HG03025 (cell line): ENCODE measurements around the gene CLK3.
"Not testable (repeated sequence)": the region's sequence is repeated elsewhere in the genome, so short reads cannot be mapped to it uniquely, and the experiment has no call there.

Source experiments
- ATAC-seq: cut with Tn5 transposase; IDR thresholded peaks from one replicate; pipeline ENCODE4 v1.9.1; 2021; ENCODE audit warnings: mild to moderate bottlenecking, moderate library complexity; ENCODE audit not compliant: unreplicated experiment, low FRiP score

Gene CLK3

DNA sequence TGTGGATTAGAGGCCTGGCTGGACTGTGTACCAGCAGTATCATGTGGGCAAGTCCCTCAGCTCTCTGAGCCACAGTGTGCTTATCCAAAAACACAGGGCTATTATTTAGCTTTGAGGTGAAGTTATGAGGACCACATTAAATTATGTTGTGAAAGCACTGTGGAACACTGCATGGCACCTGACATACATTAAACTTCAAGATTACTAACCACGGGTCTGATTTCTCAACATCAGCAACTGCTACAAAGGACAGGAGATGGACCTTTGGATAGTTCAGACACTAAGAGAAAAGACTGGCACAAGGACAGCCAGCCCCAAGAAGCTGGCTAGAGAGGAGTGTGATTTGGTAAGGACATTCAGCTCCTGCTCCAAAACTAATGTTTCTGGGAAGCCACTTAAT lies 21.3 kb downstream of the CLK3 start:
- no peak for ATAC-seq

DNA sequence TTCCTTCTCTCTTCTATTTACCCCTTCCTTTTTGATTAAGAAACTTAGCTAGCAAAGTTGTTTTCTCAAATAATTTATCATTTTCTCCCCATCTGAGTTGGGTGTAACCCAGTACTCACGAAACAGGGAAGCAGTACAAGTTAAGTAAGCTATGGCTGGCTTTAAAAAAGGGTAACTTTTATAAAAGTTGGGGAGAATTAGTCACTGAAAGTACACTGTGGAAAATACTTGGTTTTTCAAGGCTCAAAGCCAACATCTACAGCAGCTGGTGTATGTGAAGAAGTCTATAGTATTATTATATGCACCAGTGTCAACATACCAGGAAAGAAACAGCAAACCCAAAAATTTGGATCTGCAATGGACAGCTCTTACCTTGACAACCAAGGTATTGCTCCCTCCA lies 25.5 kb downstream of the CLK3 start:
- no peak for ATAC-seq

DNA sequence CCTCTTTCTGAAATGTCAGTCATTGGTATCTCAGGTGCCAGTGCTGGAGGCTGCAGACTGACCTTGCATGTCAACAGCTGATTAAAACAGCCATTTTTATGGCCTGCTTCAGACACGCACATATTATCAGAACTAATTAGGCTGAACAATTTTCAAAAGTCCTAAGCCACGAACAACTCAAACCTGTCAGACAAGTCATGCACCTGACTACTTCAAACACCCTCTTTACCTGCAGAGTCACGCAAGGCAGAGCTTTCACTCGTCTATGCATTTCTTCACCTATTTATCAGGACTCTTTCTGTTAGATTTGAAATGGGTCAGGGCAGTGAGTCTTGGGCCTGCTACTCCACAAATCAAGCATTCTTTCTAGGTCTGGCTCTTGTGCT lies 26.7 kb downstream of the CLK3 start:
- ATAC-seq = no peak

DNA sequence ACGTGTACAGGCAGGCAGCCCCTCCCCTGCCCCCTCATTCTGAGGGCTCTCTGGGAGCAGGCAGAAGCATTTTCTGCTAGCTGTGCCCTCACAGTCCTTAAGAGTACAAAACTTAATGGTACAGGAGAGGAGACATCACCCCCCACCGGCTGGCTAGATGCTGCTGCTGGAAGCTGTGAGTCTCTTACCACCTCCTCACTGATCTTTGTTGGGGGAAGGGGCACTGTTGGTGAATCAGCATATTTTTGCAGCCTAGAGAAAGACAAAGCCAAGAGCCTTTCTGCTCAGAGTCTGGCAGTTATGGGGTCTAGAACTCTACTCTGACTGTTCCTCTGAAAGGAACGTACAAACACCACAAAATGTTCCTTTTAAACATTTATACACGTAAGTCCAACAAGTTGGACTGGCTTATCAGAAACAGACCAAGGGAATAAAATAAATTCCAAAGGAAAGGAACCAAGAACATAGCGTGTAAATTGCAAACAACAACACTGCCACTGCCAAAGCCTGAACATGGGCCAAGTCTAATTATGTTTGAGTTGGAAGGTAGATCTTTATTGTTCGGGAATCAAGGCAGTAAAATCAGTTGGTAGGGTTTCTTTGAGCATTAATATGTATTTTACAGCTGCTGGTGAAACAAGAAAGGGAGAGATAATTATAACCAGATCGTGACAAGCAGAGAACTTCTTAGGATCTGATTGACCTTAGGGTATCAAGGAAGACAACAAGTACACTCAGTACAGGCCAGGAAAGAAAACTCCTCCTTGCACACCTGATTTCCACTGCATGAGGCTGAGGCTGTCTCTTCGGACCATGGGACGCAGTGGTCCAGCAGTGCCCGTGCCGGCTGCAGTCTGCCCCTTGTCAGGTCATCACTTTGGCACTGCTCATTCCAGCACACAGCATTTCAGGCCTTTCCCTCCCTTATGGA lies 27.4 kb downstream of the CLK3 start:
- ATAC-seq = no peak

DNA sequence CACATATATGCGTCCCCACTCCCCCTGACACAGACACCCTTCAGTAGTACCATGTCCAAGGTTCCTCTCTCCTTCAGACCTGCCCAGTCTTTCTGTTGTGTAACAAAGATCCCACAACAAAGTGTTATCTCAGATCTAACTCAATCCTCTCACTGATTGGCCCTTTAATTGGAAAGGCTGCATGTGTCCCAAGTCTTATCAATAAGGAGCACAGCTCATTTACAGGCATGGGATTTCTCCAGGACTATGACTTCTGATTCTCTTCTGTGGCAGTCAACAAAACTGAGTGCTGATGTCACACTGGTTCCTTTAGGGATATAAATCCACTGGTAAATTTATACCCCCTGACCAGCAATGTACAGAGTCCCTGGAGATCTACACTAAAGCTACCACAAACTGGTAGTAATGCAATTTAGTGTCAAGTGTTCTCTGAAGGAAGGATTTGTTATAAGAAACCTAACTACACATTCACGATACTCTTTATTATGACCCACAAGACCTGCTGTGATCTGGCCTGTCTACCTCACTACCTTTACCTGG lies 28.1 kb downstream of the CLK3 start:
- ATAC-seq = no peak

DNA sequence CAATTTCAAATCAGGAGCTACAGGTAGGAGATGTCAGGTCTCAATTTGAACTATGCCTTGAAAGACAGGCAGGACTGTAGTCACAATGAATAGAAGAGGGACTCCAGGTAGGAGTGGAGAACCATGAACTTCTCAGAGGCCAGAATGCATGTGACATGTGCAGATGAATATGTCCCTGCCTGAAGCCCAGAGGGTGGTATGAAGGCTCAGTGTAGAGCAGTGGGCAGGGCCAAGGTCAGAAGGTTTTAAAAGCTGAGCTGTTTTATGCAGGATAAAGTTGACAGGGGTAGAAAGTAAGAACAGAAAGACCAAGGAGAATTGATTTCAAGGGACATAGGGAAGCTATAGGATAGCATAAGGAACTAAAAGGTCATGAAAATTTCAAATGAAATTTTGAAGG lies 30.8 kb downstream of the CLK3 start:
- ATAC-seq = no peak

DNA sequence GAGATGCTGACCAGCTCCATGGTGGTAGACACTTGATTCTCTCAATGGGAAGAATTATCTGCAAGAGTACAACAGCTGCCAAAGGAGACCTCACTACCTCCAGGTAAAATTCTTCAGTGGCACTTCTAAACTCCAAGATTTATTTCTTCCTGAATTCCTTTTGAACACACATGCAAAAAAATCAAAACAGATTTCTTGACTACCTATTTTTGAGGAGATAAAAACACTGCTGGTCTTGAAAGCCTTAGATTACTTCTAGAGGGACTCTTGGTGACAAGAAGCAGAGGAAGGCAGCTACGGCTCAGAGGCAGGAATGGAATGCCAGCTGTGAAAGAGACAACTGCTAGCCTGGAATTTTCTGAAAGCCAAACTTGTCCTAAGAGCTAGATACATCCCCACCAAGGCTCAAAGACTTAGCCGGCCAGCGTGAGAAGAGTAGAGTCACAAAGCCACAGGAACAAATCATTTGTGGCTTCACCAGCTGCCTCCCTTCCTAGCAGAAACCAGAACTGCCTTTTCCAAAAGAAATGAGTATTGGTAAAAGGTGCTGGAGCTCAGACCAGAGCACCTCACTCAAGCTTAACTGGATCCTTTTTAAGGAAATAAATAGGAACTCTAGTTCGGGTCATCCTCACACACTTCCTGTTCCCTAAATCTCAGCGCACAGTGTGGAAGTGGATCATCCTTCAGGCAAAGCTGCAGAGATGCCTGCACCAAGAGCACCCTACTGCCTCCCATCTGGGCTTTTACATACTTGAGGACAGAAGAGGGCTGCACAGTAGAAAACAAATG lies 32.6 kb downstream of the CLK3 start:
- ATAC-seq = no peak

DNA sequence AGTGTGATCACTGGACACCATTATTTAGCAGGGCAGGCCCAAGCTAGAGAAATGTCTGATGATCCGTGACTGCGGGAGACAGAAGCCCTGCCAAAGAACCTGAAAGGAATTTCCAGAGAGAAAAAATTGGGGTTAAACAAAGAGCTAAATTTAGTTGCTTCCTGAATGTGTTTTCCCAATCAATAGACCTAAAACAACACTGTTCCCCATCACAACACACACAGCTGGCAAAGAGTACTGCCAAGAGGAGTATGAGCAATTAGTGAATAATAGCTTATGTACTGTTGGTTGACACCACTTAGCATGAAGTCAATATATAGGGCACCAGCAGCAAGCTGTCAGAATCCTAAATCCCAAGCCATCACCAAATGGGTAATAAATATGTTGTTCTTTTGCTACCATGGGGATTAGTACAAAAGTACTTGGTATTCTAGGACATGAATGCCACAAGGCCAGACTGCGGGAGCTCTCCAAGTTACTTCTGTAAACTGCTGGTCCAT lies 35.7 kb downstream of the CLK3 start:
- no peak for ATAC-seq

DNA sequence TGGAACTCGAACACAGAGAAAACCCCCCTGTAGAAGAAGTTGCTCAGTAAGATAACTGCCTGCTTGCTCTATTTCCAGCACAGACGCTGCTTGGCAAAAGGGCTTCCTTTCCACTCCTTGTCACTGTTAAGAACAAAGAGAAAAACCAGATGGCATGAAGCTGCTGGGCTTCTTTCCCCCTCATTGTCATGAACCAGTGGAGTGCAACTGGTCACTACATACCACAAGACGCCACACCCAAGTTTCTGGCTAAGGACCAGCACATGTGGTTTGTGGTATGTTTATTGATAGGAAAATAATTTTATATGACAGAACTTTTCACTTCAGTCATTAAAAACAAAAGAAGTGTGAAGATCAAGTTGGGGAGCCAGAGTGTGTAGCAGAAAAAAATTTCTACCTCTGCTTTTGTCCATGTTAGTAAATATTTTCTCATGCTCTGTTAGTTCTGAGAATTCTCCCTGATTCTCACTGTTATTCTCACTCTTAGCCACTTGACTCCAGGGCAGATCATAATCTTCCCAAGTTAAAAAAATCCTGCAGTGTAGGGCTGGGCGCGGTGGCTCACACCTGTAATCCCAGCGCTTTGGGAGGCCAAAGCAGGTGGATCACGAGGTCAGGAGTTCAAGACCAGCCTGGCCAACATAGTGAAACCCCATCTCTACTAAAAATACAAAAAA lies 37.9 kb downstream of the CLK3 start:
- ATAC-seq = no peak

DNA sequence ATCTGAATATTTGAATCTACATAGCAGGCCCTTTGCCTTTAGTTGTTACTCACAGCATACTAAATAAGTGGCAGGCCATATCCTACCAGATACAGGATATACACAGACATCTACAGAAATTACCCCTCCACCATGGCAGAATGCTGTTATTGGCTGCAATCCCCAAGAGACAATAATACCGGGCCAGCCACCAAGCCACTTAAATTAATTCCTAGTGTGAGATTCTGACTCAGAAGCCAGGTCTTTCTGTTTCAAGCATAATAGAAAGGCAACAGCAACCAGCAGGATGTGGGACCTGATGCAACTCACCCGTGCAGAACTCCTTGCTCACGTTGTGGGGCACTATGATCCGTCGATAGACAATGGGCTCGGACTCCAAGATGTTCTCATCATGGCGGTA lies 39.8 kb downstream of the CLK3 start:
- ATAC-seq = no peak

DNA sequence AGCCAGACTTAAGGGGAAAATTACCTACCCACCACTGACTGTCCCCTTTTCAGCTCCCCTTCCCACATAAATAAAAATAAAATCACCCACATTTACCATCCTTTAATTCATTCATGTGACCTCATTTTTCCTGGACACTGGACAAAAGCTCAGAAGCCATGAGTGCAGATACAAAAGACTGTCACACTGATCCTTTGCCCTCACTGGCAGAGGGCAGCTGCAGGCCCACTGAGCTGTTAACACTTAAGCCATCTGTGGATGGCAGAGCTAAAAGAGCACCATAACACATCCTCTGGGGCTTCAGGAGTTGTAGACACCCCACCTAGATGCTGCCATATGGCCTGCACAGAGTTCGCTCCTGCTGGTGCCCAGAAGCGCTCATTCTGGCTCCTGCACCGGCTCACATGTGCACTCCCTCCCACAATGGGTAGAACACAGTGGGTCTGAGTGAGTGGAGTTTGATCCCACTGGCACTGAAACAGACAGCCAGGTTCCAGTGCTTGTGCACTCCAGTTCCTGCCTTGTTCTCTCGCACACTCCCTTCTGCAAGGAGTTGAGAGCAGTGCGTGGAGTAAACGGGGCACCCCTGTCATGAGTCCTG lies 41.4 kb downstream of the CLK3 start:
- ATAC-seq = no peak

DNA sequence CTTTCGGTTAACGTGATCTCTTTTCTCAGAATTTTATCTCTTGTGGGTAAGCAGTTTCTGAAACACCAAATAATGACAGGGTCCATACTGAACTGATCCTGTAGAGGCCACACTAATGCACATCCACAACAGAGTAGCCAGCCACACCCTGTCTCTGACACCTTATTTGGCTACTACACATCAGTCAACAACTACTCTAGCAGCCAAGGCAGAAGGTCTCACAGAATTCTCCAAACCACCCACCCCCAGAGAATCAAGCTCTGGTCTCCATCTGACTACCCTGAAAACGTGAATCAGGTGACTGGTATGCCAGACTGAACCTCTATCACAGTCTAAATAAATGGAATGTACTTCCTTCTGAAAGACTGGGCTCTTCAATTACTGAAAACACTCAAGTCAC lies 42.2 kb downstream of the CLK3 start:
- no peak for ATAC-seq

DNA sequence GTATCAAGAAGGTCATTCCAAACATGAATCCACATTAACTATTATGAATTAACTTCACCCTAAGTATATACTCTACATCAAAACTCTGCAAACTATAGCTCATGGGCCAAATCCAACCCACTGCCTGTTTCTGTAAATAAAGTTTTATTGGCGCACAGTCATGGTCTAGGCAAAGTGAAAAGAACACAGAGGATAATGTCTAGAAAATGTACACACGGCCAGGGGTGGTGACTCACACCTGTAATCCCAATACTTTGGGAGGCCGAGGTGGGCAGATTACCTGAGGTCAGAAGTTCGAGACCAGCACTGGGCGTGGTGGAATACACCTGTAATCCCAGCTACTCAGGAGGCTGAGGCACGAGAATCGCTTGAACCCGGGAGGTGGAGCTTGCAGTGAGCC lies 45.6 kb downstream of the CLK3 start:
- ATAC-seq = not testable (repeated sequence)

DNA sequence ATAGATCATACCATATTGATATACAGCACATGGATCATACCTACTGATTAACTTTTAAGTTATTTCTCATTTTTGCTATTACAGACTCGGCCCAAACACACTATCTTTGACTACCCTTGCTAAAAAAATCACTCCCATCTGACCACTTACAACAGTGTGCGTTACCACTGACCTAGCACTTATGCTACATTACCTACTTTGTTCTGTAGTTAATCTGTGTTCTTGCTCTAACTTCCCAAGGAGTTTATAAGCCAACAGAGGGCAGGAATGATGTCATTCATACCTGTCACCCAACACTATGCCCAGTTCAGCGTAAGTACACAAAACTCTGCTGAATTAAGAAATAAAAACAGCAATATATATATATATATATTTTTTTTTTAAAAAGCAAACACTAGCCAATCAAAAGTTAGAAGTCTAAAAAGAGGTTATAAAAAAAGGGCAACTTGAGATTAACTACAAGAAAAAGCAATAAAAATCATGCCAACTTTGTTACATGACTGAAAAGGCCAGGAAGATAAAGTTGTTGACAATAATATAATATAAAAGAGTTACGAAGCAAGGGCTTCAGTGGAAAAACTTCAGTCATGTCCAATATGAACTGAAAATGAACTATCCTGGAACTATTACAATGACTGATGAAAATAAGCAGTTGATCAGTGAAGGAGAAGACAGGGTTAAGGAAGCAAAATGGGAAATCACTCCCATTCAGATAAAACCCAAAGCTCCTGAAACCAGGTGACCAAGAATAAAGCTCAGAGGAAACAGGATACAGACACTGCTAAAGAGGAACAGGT lies 46.6 kb downstream of the CLK3 start:
- ATAC-seq = no peak

DNA sequence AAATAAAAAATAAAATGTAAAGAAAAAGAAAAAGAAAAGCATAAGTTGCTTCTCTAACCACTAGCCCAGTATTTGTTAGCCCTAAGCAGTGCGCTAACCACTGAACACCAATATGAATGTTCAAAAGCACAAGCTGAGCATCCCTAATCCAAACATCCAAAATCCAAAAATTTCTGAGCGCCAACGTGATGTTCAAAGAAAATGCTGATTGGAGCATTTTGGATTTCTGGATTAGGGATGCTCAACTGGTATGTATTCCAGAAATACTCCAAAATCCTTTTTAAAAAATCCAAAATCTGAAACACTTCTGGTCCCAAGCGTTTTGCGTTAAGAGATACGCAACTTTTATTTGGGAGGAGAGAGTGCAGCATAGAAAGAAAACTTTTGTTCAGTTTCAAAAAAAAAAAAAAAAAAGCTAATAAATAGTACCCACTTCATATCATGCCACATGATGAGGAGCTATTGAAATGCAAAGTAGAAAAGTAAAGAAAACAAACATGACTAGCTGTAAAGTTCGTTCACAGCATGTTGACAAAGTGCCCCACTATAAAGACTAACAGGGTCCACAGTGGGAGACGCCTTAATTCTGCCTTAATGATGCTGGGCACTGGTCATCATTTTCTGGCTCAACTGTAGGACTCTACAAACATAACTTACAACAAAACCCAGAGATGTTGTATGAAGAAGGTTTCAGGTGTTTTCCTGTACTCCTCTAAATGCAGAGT lies 47.8 kb downstream of the CLK3 start:
- ATAC-seq = no peak

DNA sequence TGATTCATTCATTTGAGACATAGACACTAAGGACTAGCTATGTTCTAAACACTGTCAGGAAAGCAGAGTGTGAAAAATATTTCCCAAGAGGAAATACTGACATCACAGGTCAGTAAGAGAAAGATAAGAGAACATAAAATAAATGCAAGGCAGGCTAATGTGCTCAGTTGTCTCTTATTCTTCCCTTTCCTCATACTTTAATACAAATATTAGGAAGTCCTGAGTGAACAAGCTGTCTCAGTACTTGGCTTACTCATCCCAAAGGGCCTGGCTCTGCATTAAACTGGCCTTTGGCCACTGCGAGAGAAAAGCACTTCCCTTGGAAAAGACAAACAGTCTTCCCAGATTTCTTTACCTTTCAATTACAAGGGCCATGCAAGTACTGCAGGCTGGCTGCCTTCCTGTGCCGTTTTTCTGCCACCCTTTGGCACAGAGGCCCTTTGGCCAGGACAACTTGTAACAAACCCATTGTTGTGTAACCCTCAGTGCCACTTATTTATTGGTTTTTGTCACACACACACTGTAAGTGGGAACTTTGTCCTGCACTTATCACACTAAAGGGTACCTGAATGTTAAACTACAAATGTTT lies 48.5 kb downstream of the CLK3 start:
- no peak for ATAC-seq

DNA sequence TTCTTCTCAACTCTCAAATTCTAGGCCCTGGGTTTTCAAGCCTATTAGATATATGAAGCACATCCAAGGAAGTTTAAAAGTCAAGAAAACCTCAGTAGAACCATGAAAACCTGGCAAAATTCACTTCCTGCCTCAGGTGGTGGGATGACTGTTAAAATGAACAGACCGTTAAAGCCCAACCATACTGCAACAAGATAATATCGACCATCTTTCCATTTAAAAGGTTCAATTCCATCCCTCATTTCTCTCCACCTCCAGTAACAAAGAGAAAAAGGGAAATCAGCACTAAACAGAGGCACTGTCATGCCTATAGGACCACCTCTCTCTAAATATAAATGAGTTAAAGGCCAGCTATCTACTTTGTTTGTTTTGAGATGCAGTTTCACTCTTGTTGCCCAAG lies 49.0 kb downstream of the CLK3 start:
- no peak for ATAC-seq

DNA sequence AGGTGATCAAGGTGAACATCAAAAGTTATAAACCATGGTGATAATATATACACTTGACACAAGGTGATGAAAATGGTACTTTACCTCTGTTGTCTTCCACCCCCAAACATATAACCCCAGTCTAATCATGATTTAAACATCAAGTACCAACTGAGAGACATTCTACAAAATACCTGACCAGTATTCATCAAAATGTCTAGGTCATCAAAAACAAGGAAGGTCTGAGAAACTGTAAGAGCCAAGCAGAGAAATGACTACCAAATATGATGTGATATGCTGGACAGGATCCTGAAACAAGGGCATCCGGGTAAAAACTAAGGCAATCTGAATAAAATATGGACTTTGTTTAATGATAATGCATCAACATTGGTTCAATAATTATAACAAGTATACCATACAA lies 52.3 kb downstream of the CLK3 start:
- ATAC-seq = no peak

DNA sequence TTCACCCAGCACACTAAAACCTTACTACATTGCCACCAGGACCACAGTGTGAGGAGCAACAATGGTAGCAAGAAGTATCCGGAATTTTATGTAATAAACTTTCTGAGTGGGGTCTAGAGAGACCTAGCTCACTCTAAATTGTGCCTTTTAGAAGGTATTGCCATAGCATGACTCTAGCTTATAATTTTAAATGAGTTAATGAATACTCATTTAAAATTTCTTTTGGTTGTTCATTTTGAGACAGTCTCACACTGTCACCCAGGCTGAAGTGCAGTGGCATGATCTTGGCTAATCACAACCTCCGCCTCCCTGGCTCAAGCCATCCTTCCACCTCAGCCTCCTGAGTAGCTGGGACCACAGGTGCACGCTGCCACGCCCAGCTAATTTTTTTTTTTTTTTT lies 54.0 kb downstream of the CLK3 start:
- ATAC-seq = no peak
